Upper lobe of right lung (tissue), 1 donor: ENCODE measurements around the gene SOAT2. TPM values are rescaled to one million over a fixed set of nuclear protein-coding genes. Genes with fewer than 3 reads are reported as not detected.
A peak's percentile ranks its signal among the peaks of the same experiment; 100 is the strongest.

Experiments
- ATAC-seq: fragments of 200-7000 bp; cut with Tn5 transposase; one replicate; pipeline ENCODE4 v1.9.1; 2020; ENCODE audit warnings: mild to moderate bottlenecking, moderate library complexity
- DNase-seq: peaks from one replicate; pipeline ENCODE4 v3.0.0-alpha.2; 2020
- H3K27ac ChIP-seq: fragments of 200-600 bp; one replicate; pipeline ENCODE4 v1.8.0; 2022
- H3K27me3 ChIP-seq: fragments of 200-600 bp; one replicate; pipeline ENCODE4 v1.8.0; 2022; ENCODE audit warnings: mild to moderate bottlenecking
- H3K36me3 ChIP-seq: fragments of 200-600 bp; one replicate; pipeline ENCODE4 v1.8.0; 2022
- H3K4me1 ChIP-seq: fragments of 200-600 bp; one replicate; pipeline ENCODE4 v1.8.0; 2022
- H3K4me3 ChIP-seq: fragments of 200-600 bp; one replicate; pipeline ENCODE4 v1.8.0; 2022; ENCODE audit warnings: mild to moderate bottlenecking
- H3K9me3 ChIP-seq: fragments of 200-600 bp; one replicate; pipeline ENCODE4 v1.8.0; 2022
- CTCF ChIP-seq: fragments of 200-600 bp; IDR thresholded peaks from one replicate; pipeline ENCODE4 v1.8.0; 2022; ENCODE audit warnings: antibody characterized with exemption
- intact Hi-C: fragments of 100-400 bp; cut with DNase I; formaldehyde crosslinking; loops from one replicate; pipeline ENCODE4 v1.11.0; 2022
- total RNA-seq: library from RNA; stranded (reverse); fragmentation: NEBNext Ultra II Directional; extraction: Animal tissue kit (Norgen Biotek cat#: 25700); gene quantifications from one replicate; pipeline ENCODE4 v1.2.1, GENCODE V29; 2021
- donor health status: DM: no; HTN: yes; CAD: no; lungs with severe emphysema.

The SOAT2 gene
- total RNA-seq, 1 donor from 2014 or later: not detected

- Histone ChIP-seq H3K4me3 (no peak overlapping the region), H3K4me1 (no peaks in the 10 kb centered on the region), H3K9me3 (no peaks in the 10 kb centered on the region), H3K27ac (no peak overlapping the region), H3K27me3 (no peaks in the 10 kb centered on the region), H3K36me3 (no peaks in the 10 kb centered on the region)
- ATAC-seq (peak; percentile 28), DNase-seq (no peak)
- no peak for TF ChIP-seq CTCF
- intact Hi-C loops: no loop called here
Observed at GRCh38 chr12:53115112-53115890, 12.0 kb downstream of the SOAT2 start.

GRCh38 chr12:53115891-53116648, 12.8 kb downstream of the SOAT2 start:
- no peak for ATAC-seq
- intact Hi-C loops: no loop called here

GRCh38 chr12:53118751-53119300, 15.5 kb downstream of the SOAT2 start:
- no peak for ATAC-seq
- Histone ChIP-seq H3K9me3 (no peaks in the 10 kb centered on the region), H3K27me3 (no peaks in the 10 kb centered on the region), H3K4me1 (no peaks in the 10 kb centered on the region), H3K4me3 (no peak overlapping the region), H3K36me3 (no peaks in the 10 kb centered on the region), H3K27ac (no peak overlapping the region)
- intact Hi-C loops: no loop called here
- TF ChIP-seq CTCF: no peak
- no peak for DNase-seq

More at GRCh38 chr12:53115891-53116648, 12.8 kb downstream of the SOAT2 start:
- H3K36me3 ChIP-seq: no peaks in the 10 kb centered on the region
- no peaks in the 10 kb centered on the region for H3K27me3 ChIP-seq
- no peak for DNase-seq
- TF ChIP-seq CTCF: no peak
- H3K4me3 ChIP-seq: no peak overlapping the region
- H3K27ac ChIP-seq: no peak overlapping the region
- no peaks in the 10 kb centered on the region for H3K9me3 ChIP-seq
- no peaks in the 10 kb centered on the region for H3K4me1 ChIP-seq

GRCh38 chr12:53120685-53121525, 17.6 kb downstream of the SOAT2 start:
- ATAC-seq (no peak), DNase-seq (no peak)
- Histone ChIP-seq H3K27me3 (no peaks in the 10 kb centered on the region), H3K27ac (no peak overlapping the region), H3K4me1 (no peaks in the 10 kb centered on the region), H3K9me3 (no peaks in the 10 kb centered on the region), H3K36me3 (no peaks in the 10 kb centered on the region), H3K4me3 (no peak overlapping the region)
- no peak for TF ChIP-seq CTCF
- intact Hi-C loops: no loop called here

- no peak for DNase-seq
- H3K9me3 ChIP-seq: no peaks in the 10 kb centered on the region
Observed at GRCh38 chr12:53122961-53123468, 19.7 kb downstream of the SOAT2 start.

More at GRCh38 chr12:53122961-53123468, 19.7 kb downstream of the SOAT2 start:
- intact Hi-C loops: no loop called here
- Histone ChIP-seq H3K4me3 (no peak overlapping the region), H3K4me1 (no peaks in the 10 kb centered on the region), H3K36me3 (no peaks in the 10 kb centered on the region), H3K27me3 (no peaks in the 10 kb centered on the region), H3K27ac (no peak overlapping the region)
- no peak for TF ChIP-seq CTCF
- peak; percentile 12 for ATAC-seq
